HPDE6-E6E7 (cell line): ENCODE measurements around the gene CCDC50.

Experiments
- DNase-seq: peaks from one replicate; pipeline ENCODE4 v3.0.0; 2011; ENCODE audit warnings: missing footprints; ENCODE audit errors: extremely low spot score

Gene CCDC50

GRCh38 chr3:191420771-191421170 is 91.6 kb downstream of the CCDC50 start:
- DNase-seq, result no peak

GRCh38 chr3:191424881-191425280 is 95.7 kb downstream of the CCDC50 start:
- no peak for DNase-seq

- DNase-seq, result no peak
Measured at GRCh38 chr3:191425322-191425734, 96.1 kb downstream of the CCDC50 start.

- DNase-seq, result no peak
Measured at GRCh38 chr3:191426311-191426710, 97.1 kb downstream of the CCDC50 start.

GRCh38 chr3:191428177-191428576 is 99.0 kb downstream of the CCDC50 start:
- DNase-seq, result no peak

- DNase-seq, result no peak
Measured at GRCh38 chr3:191430103-191430502, 100.9 kb downstream of the CCDC50 start.

- no peak for DNase-seq
Measured at GRCh38 chr3:191431160-191431822, 102.1 kb downstream of the CCDC50 start.

- DNase-seq, result no peak
Measured at GRCh38 chr3:191432162-191432561, 103.0 kb downstream of the CCDC50 start.

- no peak for DNase-seq
Measured at GRCh38 chr3:191434024-191434423, 104.8 kb downstream of the CCDC50 start.

- no peak for DNase-seq
Measured at GRCh38 chr3:191435981-191436380, 106.8 kb downstream of the CCDC50 start.

- no peak for DNase-seq
Measured at GRCh38 chr3:191438150-191438814, 109.1 kb downstream of the CCDC50 start.

GRCh38 chr3:191440532-191440931 is 111.3 kb downstream of the CCDC50 start:
- no peak for DNase-seq

- no peak for DNase-seq
Measured at GRCh38 chr3:191441687-191442086, 112.5 kb downstream of the CCDC50 start.

GRCh38 chr3:191444569-191444968 is 115.4 kb downstream of the CCDC50 start:
- DNase-seq, result no peak
